Retinal pigment epithelial cell (primary cell): Measurements from ENCODE around the gene CALD1.

Experiments
- DNase-seq: peaks from one replicate; pipeline ENCODE4 v3.0.0-alpha.2; 2010; ENCODE audit warnings: low read depth
- H3K4me3 ChIP-seq: 2 replicates; pipeline ENCODE4 v1.5.1; 2011; ENCODE audit warnings: mild to moderate bottlenecking, low read length, control low read depth, moderate library complexity
- CTCF ChIP-seq: conservative IDR thresholded peaks from 2 replicates; pipeline ENCODE4 v1.5.1; 2011; ENCODE audit warnings: low read depth, low read length, control low read depth, inconsistent platforms

CALD1 gene

GRCh38 chr7:134823400-134823799, 44.0 kb downstream of the CALD1 start:
- no peak for DNase-seq
- TF ChIP-seq CTCF, result no peak
- H3K4me3 ChIP-seq, result no peak overlapping the region

- TF ChIP-seq CTCF, result no peak
- DNase-seq, result no peak
- no peak overlapping the region for H3K4me3 ChIP-seq
Observed at GRCh38 chr7:134825666-134826065, 46.2 kb downstream of the CALD1 start.

- no peak overlapping the region for H3K4me3 ChIP-seq
- no peak for DNase-seq
Observed at GRCh38 chr7:134826105-134826504, 46.7 kb downstream of the CALD1 start.

GRCh38 chr7:134827436-134827835, 48.0 kb downstream of the CALD1 start:
- TF ChIP-seq CTCF, result no peak
- no peak for DNase-seq

More at GRCh38 chr7:134826105-134826504, 46.7 kb downstream of the CALD1 start:
- no peak for TF ChIP-seq CTCF

GRCh38 chr7:134827889-134828288, 48.5 kb downstream of the CALD1 start:
- DNase-seq, result no peak
- no peak for TF ChIP-seq CTCF

More at GRCh38 chr7:134827436-134827835, 48.0 kb downstream of the CALD1 start:
- H3K4me3 ChIP-seq, result no peak overlapping the region

GRCh38 chr7:134828361-134828760, 48.9 kb downstream of the CALD1 start:
- no peak for DNase-seq
- no peak for TF ChIP-seq CTCF
- H3K4me3 ChIP-seq, result no peak overlapping the region

More at GRCh38 chr7:134827889-134828288, 48.5 kb downstream of the CALD1 start:
- H3K4me3 ChIP-seq, result no peak overlapping the region

GRCh38 chr7:134829380-134829986, 50.0 kb downstream of the CALD1 start:
- no peak for TF ChIP-seq CTCF
- no peak for DNase-seq
- H3K4me3 ChIP-seq, result no peak overlapping the region
